GM18507 (cell line): Measurements from ENCODE around the gene VAMP8.
"Not testable (repeated sequence)": the region's sequence is repeated elsewhere in the genome, so short reads cannot be mapped to it uniquely, and the experiment has no call there.

Source experiments
- DNase-seq: peaks from one replicate; pipeline ENCODE4 v3.0.0; 2011; ENCODE audit warnings: low read depth; ENCODE audit not compliant: insufficient read length; ENCODE audit errors: extremely low spot score
- FAIRE-seq: peaks from 2 replicates; lab custom pipeline; 2011; peaks lifted over from hg19 to GRCh38; lab: Jason Lieb, UNC

Gene VAMP8

DNA sequence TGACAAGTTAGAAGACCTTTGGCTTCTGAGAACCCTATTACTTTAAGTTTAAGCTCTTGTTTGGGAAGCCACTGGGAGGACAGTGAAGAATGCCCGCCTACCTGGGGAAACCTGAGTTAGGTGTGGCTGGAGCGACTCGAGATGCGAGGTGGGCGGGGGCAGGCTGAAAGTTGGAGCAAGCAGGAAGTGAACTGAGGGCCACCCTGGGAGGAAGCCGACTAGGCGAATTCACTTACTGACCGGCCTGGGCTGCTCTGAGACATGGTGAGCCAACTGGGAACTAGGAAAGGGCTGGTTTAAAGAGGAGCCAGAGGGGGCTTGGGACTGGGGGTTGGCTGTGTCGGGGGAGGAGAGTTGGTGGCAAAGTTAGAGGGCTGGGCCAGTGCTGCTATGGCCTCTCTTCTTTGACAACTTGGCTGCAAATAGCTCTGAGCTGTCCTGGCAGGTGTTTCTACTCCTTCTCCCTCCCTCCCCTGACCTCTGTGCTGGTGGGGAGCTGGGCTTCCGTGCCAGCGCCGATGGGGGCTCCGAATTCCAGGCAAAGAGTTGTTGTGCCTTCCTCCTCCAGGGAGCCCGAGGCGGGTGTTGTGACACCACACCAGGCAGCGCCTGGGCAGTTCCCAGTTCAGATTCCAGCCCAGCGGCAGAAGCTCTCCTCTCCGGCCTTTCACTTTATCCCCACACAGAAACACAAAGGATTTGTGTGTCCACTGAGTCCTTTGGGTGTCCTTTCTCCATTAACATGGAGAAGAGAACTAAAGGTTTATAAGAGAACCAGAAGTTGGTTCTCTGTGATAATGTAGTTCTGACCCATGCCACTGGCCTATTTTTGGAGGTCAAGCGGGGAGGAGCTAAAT is at the start of gene VAMP8:
Gene VAMP8, plus strand, starts transcription at position 201 of the 857 bp plus-strand sequence. Its CDS starts 61 bp downstream, at position 262.
- FAIRE-seq (peak; percentile 80), DNase-seq (no peak)

GRCh38 chr2:85527787-85528186 is 49.6 kb upstream of the VAMP8 start:
- no peak for FAIRE-seq

GRCh38 chr2:85528355-85528754 is 49.0 kb upstream of the VAMP8 start:
- no peak for DNase-seq
- no peak for FAIRE-seq

More at GRCh38 chr2:85527787-85528186, 49.6 kb upstream of the VAMP8 start:
- DNase-seq: no peak

DNA sequence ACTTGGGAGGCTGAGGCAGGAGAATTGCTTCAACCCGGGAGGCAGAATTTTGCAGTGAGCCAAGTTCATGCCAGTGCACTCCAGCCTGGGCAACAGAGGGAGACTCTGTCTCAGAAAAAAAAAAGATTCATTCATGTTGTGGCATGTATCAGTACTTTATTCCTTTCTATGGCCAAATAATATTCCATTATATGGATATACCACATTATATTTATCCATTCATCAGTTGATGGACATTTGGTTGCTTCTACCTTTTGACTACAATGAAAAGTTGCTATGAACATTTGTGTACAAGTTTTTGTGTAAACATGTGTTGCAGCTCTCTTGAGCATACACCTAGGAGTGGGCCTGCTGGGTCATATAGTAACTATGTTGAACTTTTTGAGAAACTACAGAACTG is 47.6 kb upstream of the VAMP8 start:
- no peak for DNase-seq
- no peak for FAIRE-seq

GRCh38 chr2:85531589-85531988 is 45.8 kb upstream of the VAMP8 start:
- DNase-seq (no peak), FAIRE-seq (no peak)

DNA sequence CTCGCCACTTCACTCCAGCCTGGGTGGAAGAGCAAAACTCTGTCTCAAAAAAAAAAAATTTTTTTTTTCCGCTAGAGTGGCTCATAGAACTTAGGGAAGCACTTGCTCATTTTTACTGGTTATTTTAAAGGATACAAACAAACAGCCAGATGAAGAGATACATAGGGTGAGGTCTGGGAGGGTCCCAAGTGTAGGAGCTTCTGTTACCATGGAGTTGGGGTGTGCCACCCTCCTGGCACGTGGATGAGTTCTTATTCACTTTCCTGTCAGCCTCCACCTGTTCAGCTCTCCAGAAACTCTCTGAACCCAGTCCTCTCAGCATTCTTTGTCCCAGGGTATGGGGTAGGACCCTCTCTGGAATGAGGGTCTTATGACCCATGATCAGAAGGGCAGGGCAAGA is 43.3 kb upstream of the VAMP8 start:
- FAIRE-seq (no peak), DNase-seq (no peak)

- FAIRE-seq: no peak
- no peak for DNase-seq
These were observed 42.5 kb upstream of the VAMP8 start for GRCh38 chr2:85534881-85535280.

GRCh38 chr2:85536479-85536878 is 40.9 kb upstream of the VAMP8 start:
- FAIRE-seq: no peak
- no peak for DNase-seq

- FAIRE-seq (no peak), DNase-seq (no peak)
These were observed 39.5 kb upstream of the VAMP8 start for GRCh38 chr2:85537600-85538506.

GRCh38 chr2:85538507-85539360 is 38.7 kb upstream of the VAMP8 start, which contains the start of gene MAT2A:
Gene MAT2A (plus strand): TSS chr2:85539168. CDS start chr2:85539288, 120 bp downstream.
- DNase-seq: peak; percentile 83
- FAIRE-seq: peak; percentile 75

GRCh38 chr2:85539361-85540132 is 37.8 kb upstream of the VAMP8 start:
- no peak for FAIRE-seq
- DNase-seq: no peak

- DNase-seq: no peak
- FAIRE-seq: no peak
These were observed 37.2 kb upstream of the VAMP8 start for GRCh38 chr2:85540133-85540648.

GRCh38 chr2:85541262-85541661 is 36.1 kb upstream of the VAMP8 start:
- DNase-seq (no peak), FAIRE-seq (no peak)

DNA sequence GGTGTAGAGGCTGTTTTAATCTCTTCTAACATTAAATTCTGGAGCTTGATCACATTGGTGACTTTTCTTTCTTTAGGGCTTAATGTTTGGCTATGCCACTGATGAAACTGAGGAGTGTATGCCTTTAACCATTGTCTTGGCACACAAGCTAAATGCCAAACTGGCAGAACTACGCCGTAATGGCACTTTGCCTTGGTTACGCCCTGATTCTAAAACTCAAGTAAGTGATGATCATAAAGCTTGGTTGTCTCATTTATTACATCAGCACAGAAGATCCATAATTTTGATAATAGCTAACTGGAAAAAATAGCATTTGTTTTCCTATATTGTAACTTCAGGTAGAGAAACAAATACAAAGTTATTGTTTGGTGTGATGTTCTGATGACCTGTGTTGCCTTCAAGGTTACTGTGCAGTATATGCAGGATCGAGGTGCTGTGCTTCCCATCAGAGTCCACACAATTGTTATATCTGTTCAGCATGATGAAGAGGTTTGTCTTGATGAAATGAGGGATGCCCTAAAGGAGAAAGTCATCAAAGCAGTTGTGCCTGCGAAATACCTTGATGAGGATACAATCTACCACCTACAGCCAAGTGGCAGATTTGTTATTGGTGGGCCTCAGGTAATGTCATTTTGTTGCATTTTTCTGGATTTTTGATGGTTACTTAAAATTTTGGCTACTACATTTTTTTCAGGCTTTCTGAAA is 35.5 kb upstream of the VAMP8 start:
- no peak for DNase-seq
- FAIRE-seq: no peak

DNA sequence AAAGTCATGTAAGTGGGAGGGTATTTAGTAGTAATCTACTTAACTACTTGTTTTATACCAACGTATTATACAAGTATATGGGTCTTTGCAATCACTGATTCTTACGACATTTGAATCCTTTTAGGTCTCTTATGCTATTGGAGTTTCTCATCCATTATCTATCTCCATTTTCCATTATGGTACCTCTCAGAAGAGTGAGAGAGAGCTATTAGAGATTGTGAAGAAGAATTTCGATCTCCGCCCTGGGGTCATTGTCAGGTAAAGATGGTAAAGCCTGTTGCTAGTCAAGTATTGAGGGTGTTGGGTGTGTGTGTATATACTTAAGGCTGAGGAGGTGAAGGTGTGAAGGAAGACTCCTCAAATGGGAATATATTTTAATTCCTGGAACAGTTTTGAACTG is 34.6 kb upstream of the VAMP8 start:
- FAIRE-seq (no peak), DNase-seq (no peak)

DNA sequence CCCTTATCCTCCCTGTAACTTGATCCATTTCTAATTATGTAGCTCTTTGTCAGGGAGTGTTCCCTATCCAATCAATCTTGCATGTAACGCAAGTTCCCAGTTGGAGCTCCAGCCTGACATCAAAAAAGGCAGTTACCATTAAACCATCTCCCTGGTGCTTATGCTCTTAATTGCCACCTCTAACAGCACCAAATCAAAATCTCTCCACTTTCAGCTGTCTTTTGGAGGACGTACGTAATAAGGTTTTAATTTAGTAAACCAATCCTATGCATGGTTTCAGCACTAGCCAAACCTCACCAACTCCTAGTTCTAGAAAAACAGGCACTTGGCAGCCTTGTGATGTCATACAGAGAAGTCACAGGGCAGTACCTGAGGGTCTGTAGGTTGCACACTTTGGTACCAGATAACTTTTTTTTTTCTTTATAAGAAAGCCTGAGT is 33.1 kb upstream of the VAMP8 start:
- DNase-seq, FAIRE-seq: not testable (repeated sequence)

GRCh38 chr2:85544915-85545779 is 32.2 kb upstream of the VAMP8 start:
- FAIRE-seq, DNase-seq: not testable (repeated sequence)
